H9 (cell line): ENCODE data around the gene AP3S2. TPM values are rescaled to one million over a fixed set of nuclear protein-coding genes. Genes with fewer than 3 reads are reported as not detected.

Experiments used
- DNase-seq: peaks from one replicate; pipeline ENCODE4 v3.0.0-alpha.2; 2017
- H2AFZ ChIP-seq: one replicate; pipeline ENCODE4 v1.6.1; 2013; ENCODE audit warnings: mild to moderate bottlenecking, low read length, control low read depth, moderate library complexity
- H2AK5ac ChIP-seq: 2 replicates; pipeline ENCODE4 v1.6.1; 2013; ENCODE audit warnings: low read length, control low read depth, mixed read lengths; ENCODE audit not compliant: insufficient read length
- H2BK120ac ChIP-seq: one replicate; pipeline ENCODE4 v1.6.1; 2013; ENCODE audit warnings: low read depth, mild to moderate bottlenecking, low read length, control low read depth, inconsistent platforms; ENCODE audit not compliant: poor library complexity, severe bottlenecking
- H2BK12ac ChIP-seq: 2 replicates; pipeline ENCODE4 v1.6.1; 2013; ENCODE audit warnings: low read length, control low read depth, mixed read lengths, low read depth; ENCODE audit not compliant: insufficient read length
- H2BK15ac ChIP-seq: 2 replicates; pipeline ENCODE4 v1.6.1; 2013; ENCODE audit warnings: low read depth, low read length, control low read depth
- H2BK20ac ChIP-seq: one replicate; pipeline ENCODE4 v1.6.1; 2013; ENCODE audit warnings: low read depth, mild to moderate bottlenecking, low read length, control low read depth, inconsistent platforms; ENCODE audit not compliant: poor library complexity, severe bottlenecking
- H2BK5ac ChIP-seq: 2 replicates; pipeline ENCODE4 v1.6.1; 2013; ENCODE audit warnings: low read length, control low read depth, mixed read lengths; ENCODE audit not compliant: insufficient read length
- H3K14ac ChIP-seq: 2 replicates; pipeline ENCODE4 v1.6.1; 2013; ENCODE audit warnings: low read length, control low read depth; ENCODE audit not compliant: insufficient read depth
- H3K18ac ChIP-seq: 2 replicates; pipeline ENCODE4 v1.6.1; 2013; ENCODE audit warnings: low read depth, mild to moderate bottlenecking, mixed read lengths, low read length, control low read depth; ENCODE audit not compliant: insufficient read length
- H3K23ac ChIP-seq: 2 replicates; pipeline ENCODE4 v1.6.1; 2013; ENCODE audit warnings: low read length, control low read depth, mixed read lengths, low read depth; ENCODE audit not compliant: insufficient read length
- H3K23me2 ChIP-seq: 2 replicates; pipeline ENCODE4 v1.6.1; 2013; ENCODE audit warnings: low read depth, mild to moderate bottlenecking, mixed read lengths, low read length, control low read depth; ENCODE audit not compliant: insufficient read length, poor library complexity, severe bottlenecking
- H3K27ac ChIP-seq: 2 replicates; pipeline ENCODE4 v1.5.1; 2013; ENCODE audit warnings: low read length, control low read depth, mixed read lengths, low read depth; ENCODE audit not compliant: insufficient read length
- H3K27me3 ChIP-seq: 2 replicates; pipeline ENCODE4 v1.6.1; 2013; ENCODE audit warnings: low read length, control low read depth, inconsistent platforms; ENCODE audit not compliant: insufficient read depth
- H3K4ac ChIP-seq: 2 replicates; pipeline ENCODE4 v1.6.1; 2013; ENCODE audit warnings: low read depth, mild to moderate bottlenecking, control low read depth, inconsistent platforms, low read length, moderate library complexity
- H3K4me1 ChIP-seq: 2 replicates; pipeline ENCODE4 v1.6.1; 2013; ENCODE audit warnings: low read length, control low read depth, inconsistent platforms; ENCODE audit not compliant: insufficient read depth
- H3K4me2 ChIP-seq: 2 replicates; pipeline ENCODE4 v1.6.1; 2013; ENCODE audit warnings: low read length, control low read depth, mixed read lengths; ENCODE audit not compliant: insufficient read length, insufficient read depth
- H3K56ac ChIP-seq: 2 replicates; pipeline ENCODE4 v1.6.1; 2013; ENCODE audit warnings: low read depth, mild to moderate bottlenecking, mixed read lengths, low read length, control low read depth; ENCODE audit not compliant: insufficient read length
- H3K79me1 ChIP-seq: 2 replicates; pipeline ENCODE4 v1.6.1; 2013; ENCODE audit warnings: low read depth, mild to moderate bottlenecking, moderate library complexity, low read length, control low read depth, inconsistent platforms; ENCODE audit not compliant: insufficient read depth, poor library complexity, severe bottlenecking
- H3K79me2 ChIP-seq: 2 replicates; pipeline ENCODE4 v1.6.1; 2013; ENCODE audit warnings: low read length, control low read depth, inconsistent platforms; ENCODE audit not compliant: insufficient read depth
- H3K9ac ChIP-seq: 2 replicates; pipeline ENCODE4 v1.6.1; 2013; ENCODE audit warnings: low read length, control low read depth, mixed read lengths; ENCODE audit not compliant: insufficient read length; ENCODE audit errors: extremely low read depth
- H3K9me3 ChIP-seq: one replicate; pipeline ENCODE4 v1.6.1; 2013; ENCODE audit warnings: low read depth, low read length, inconsistent platforms; ENCODE audit not compliant: control insufficient read depth
- H3T11ph ChIP-seq: one replicate; pipeline ENCODE4 v1.6.1; 2013; ENCODE audit warnings: mild to moderate bottlenecking, low read length, control low read depth, inconsistent platforms
- H4K20me1 ChIP-seq: one replicate; pipeline ENCODE4 v1.6.1; 2013; ENCODE audit not compliant: control insufficient read depth, insufficient read length, insufficient read depth
- H4K5ac ChIP-seq: 2 replicates; pipeline ENCODE4 v1.6.1; 2013; ENCODE audit warnings: low read depth, mild to moderate bottlenecking, mixed read lengths, low read length, control low read depth; ENCODE audit not compliant: insufficient read length
- H4K8ac ChIP-seq: replicated peaks from 2 replicates; pipeline ENCODE4 v1.6.1; 2013; ENCODE audit warnings: low read length, control low read depth, mixed read lengths, low read depth; ENCODE audit not compliant: insufficient read length
- H4K91ac ChIP-seq: 2 replicates; pipeline ENCODE4 v1.6.1; 2013; ENCODE audit warnings: low read depth, mild to moderate bottlenecking, moderate library complexity, mixed read lengths, low read length, control low read depth; ENCODE audit not compliant: insufficient read length
- H3K27ac Mint-ChIP-seq, 3 experiments: 2 replicates in 2 of 3; 3 replicates in 1 of 3; pipeline ENCODE4 v1.8.0; 2020 to 2021; ENCODE audit warnings: mixed read lengths in 3 of 3, mild to moderate bottlenecking in 1 of 3, moderate library complexity in 1 of 3
- H3K27me3 Mint-ChIP-seq: 2 replicates; pipeline ENCODE4 v1.8.0; 2021; ENCODE audit warnings: low read depth, mild to moderate bottlenecking, moderate library complexity, mixed read lengths
- H3K36me3 Mint-ChIP-seq, 3 experiments: 2 replicates in 2 of 3; 3 replicates in 1 of 3; pipeline ENCODE4 v1.8.0; 2020 to 2021; ENCODE audit warnings: low read depth in 3 of 3, mixed read lengths in 3 of 3; ENCODE audit not compliant: insufficient read depth in 1 of 3
- H3K4me1 Mint-ChIP-seq, 2 experiments: 2 replicates each; pipeline ENCODE4 v1.8.0; 2020; ENCODE audit warnings: mixed read lengths in 2 of 2
- H3K4me3 Mint-ChIP-seq, 2 experiments: 2 replicates in 1 of 2; 3 replicates in 1 of 2; pipeline ENCODE4 v1.8.0; 2020 to 2021; ENCODE audit warnings: mild to moderate bottlenecking in 2 of 2, mixed read lengths in 2 of 2, moderate library complexity in 1 of 2
- H3K9me3 Mint-ChIP-seq, 2 experiments: 2 replicates in 1 of 2; 3 replicates in 1 of 2; pipeline ENCODE4 v1.8.0; 2020; ENCODE audit warnings: mild to moderate bottlenecking in 2 of 2, mixed read lengths in 2 of 2, moderate library complexity in 1 of 2
- WGBS: extraction: QIAGEN DNeasy Blood & Tissue Kit; methylation state at CpG from one replicate; pipeline ENCODE4 v1.1.7; 2013; ENCODE audit warnings: missing lambda C conversion rate, low lambda C conversion rate, mixed read lengths; ENCODE audit not compliant: insufficient read length; ENCODE audit errors: extremely low coverage; 5-methylcytosine and 5-hydroxymethylcytosine counted together
- total RNA-seq: library from RNA; stranded (reverse); gene quantifications from 2 replicates; pipeline ENCODE4 v1.2.1, GENCODE V29; 2021
- TF ChIP-seq, protein P1 (sequence below): fragments of 200-600 bp; sonication (generic); conservative IDR thresholded peaks from 3 replicates; pipeline ENCODE4 v1.8.0; 2021; ENCODE audit warnings: antibody characterized with exemption, mild to moderate bottlenecking

The AP3S2 gene
- total RNA-seq, 1 experiment from 2014 or later, result 33.9 TPM

DNA sequence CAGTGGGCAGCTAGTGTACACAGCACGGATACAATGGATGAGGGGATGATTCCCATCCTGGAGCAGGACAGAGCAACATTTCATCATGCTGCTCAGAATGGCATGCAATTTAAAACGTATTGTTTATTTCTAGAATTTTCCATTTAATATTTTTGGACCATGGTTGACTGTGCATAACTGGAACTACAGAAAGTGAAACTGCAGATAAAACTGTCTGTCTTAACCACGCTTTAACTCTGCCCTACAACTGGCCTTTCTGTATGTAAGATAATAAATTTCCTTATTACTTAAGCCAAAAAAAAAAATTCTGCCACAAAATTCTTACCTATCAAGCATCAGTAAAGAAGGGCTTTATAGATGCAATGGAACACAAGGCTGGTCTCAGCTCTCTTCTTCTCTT, 33.4 kb downstream of the AP3S2 start:
- H4K91ac ChIP-seq, result no peak overlapping the region
- H3K79me2 ChIP-seq, result no peaks in the 10 kb centered on the region
- no peak overlapping the region for H3K4ac ChIP-seq
- no peak overlapping the region for H3K23ac ChIP-seq
- no peak overlapping the region for H2AFZ ChIP-seq
- H3K27me3 Mint-ChIP-seq, result no peaks in the 10 kb centered on the region
- H3K9me3 ChIP-seq, result no peaks in the 10 kb centered on the region
- H3K18ac ChIP-seq, result no peak overlapping the region
- H2BK120ac ChIP-seq, result no peak overlapping the region
- H3K79me1 ChIP-seq, result no peaks in the 10 kb centered on the region
- H3K4me3 Mint-ChIP-seq, result no peak overlapping the region
- no CpG with 5 or more reads among the region's 3 CpGs for WGBS
- H3K4me2 ChIP-seq, result no peak overlapping the region
- H3K9ac ChIP-seq, result no peak overlapping the region
- peaks cover 5 to 6% of the 10 kb centered on the region in 2 experiments for H3K9me3 Mint-ChIP-seq
- no peak overlapping the region for H3K27ac ChIP-seq
- H3K27ac Mint-ChIP-seq, result no peak overlapping the region
- TF ChIP-seq, protein P1, sequence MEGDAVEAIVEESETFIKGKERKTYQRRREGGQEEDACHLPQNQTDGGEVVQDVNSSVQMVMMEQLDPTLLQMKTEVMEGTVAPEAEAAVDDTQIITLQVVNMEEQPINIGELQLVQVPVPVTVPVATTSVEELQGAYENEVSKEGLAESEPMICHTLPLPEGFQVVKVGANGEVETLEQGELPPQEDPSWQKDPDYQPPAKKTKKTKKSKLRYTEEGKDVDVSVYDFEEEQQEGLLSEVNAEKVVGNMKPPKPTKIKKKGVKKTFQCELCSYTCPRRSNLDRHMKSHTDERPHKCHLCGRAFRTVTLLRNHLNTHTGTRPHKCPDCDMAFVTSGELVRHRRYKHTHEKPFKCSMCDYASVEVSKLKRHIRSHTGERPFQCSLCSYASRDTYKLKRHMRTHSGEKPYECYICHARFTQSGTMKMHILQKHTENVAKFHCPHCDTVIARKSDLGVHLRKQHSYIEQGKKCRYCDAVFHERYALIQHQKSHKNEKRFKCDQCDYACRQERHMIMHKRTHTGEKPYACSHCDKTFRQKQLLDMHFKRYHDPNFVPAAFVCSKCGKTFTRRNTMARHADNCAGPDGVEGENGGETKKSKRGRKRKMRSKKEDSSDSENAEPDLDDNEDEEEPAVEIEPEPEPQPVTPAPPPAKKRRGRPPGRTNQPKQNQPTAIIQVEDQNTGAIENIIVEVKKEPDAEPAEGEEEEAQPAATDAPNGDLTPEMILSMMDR, result no peak
- H3T11ph ChIP-seq, result no peak overlapping the region
- no peak overlapping the region for H2BK20ac ChIP-seq
- no peaks in the 10 kb centered on the region for H4K20me1 ChIP-seq
- H3K36me3 Mint-ChIP-seq, result peaks cover 15 to 38% (median 37%) of the 10 kb centered on the region in 3 experiments
- no peak overlapping the region for H2BK15ac ChIP-seq
- H3K23me2 ChIP-seq, result no peaks in the 10 kb centered on the region
- no peak overlapping the region for H2BK12ac ChIP-seq
- DNase-seq, result no peak
- H3K4me1 Mint-ChIP-seq, result no peaks in the 10 kb centered on the region
- no peak overlapping the region for H2BK5ac ChIP-seq
- H3K27me3 ChIP-seq, result no peaks in the 10 kb centered on the region
- no peaks in the 10 kb centered on the region for H3K4me1 ChIP-seq
- no peak overlapping the region for H4K5ac ChIP-seq
- H3K14ac ChIP-seq, result no peak overlapping the region
- H2AK5ac ChIP-seq, result no peak overlapping the region
- no peak overlapping the region for H4K8ac ChIP-seq
- H3K56ac ChIP-seq, result no peak overlapping the region
